Bronchial epithelial cell (primary cell): ENCODE measurements around the gene PYGO1. TPM values are rescaled to one million over a fixed set of nuclear protein-coding genes. Genes with fewer than 3 reads are reported as not detected.

Experiments
- DNase-seq: peaks from one replicate; pipeline ENCODE4 v3.0.0-alpha.2; 2010; ENCODE audit warnings: low read depth
- FAIRE-seq: peaks from 2 replicates; lab custom pipeline; 2011; peaks lifted over from hg19 to GRCh38; lab: Jason Lieb, UNC
- H3K27me3 ChIP-seq: 2 replicates; pipeline ENCODE4 v1.5.1; 2011; ENCODE audit warnings: low read length; ENCODE audit not compliant: control insufficient read depth, insufficient read depth
- H3K36me3 ChIP-seq: 2 replicates; pipeline ENCODE4 v1.5.1; 2011; ENCODE audit warnings: low read length; ENCODE audit not compliant: control insufficient read depth, insufficient read depth
- H3K4me3 ChIP-seq: 2 replicates; pipeline ENCODE4 v1.5.1; 2011; ENCODE audit warnings: mild to moderate bottlenecking, low read depth, low read length, control low read depth
- total RNA-seq: library from RNA; depleted of rRNA; stranded (reverse); fragments of >200 nt; gene quantifications from 2 replicates; pipeline ENCODE4 v1.2.1, GENCODE V29; 2014
- TF ChIP-seq, protein P1 (sequence below): IDR thresholded peaks from 2 replicates; pipeline ENCODE4 v1.5.1; 2011; ENCODE audit warnings: mild to moderate bottlenecking, moderate library complexity, low read length, control low read depth, inconsistent platforms; ENCODE audit not compliant: insufficient read depth, severe bottlenecking

Gene PYGO1, protein sequence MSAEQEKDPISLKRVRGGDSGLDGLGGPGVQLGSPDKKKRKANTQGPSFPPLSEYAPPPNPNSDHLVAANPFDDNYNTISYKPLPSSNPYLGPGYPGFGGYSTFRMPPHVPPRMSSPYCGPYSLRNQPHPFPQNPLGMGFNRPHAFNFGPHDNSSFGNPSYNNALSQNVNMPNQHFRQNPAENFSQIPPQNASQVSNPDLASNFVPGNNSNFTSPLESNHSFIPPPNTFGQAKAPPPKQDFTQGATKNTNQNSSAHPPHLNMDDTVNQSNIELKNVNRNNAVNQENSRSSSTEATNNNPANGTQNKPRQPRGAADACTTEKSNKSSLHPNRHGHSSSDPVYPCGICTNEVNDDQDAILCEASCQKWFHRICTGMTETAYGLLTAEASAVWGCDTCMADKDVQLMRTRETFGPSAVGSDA
- 1.1 and 1.3 TPM in 2 replicates for total RNA-seq

DNA sequence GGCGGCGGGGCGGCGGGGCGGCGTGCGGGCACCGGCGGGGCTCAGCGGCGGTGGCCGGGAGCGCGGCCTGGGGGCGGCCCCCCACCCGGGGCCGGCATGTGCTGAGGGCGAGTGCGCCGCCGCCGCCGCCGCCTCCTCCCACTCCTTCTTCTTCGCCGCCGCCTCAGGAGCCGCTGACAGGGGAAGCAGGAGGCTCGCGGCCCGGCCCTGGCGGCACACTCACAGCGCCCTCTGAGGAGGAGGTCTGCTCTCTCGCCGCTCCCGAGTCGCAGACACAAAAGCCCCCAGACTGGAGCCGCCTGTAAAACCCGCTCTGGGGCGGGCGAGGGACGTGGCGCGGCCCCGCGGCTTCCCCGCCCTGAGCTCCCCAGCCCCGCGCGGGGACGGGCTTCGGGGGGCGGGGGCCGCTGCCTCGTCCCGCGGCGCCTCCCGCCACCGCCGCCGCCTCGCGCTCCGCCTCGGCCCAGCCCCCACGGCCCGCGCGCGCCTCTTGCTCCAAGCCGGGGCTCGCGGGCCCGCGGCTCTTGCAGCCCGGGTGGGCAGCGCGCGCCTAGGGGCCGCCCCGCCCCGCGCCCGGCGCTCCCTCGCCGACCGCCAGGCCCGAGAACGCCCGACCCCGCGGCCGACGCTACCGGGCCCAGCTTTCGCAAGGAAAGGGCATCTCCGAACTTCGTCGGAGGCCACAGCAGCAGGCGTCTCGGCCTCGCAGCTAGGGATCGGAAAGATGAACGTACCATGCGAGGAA lies at the start of gene PYGO1:
PYGO1 (minus strand) TSS at position 276 of the 745 bp plus-strand sequence. CDS start 462 bp downstream, outside the sequence.
- peak; percentile 2 for DNase-seq

DNA sequence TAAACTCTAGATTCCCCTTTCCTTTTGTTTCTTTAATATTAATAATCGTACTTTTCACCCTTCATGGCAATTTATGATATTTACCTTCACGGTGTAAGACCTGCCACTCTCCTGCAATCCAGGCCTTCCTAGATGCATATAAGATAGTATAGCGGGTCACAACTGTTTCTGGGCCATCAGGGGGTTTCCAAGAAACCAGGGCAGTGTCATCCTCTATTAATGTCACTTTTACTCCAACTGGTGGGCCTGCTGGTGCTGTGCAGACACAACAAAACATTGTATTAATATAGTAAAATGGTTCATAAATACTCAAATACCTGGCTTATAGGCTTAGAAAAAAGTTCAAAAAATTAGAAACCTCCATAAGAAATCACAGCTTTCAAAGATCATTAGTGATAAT lies 48.9 kb upstream of the PYGO1 start:
- FAIRE-seq: no peak
- Histone ChIP-seq H3K4me3 (no peak overlapping the region), H3K36me3 (no peaks in the 10 kb centered on the region), H3K27me3 (no peaks in the 10 kb centered on the region)
- no peak for DNase-seq
- TF ChIP-seq, protein P1, sequence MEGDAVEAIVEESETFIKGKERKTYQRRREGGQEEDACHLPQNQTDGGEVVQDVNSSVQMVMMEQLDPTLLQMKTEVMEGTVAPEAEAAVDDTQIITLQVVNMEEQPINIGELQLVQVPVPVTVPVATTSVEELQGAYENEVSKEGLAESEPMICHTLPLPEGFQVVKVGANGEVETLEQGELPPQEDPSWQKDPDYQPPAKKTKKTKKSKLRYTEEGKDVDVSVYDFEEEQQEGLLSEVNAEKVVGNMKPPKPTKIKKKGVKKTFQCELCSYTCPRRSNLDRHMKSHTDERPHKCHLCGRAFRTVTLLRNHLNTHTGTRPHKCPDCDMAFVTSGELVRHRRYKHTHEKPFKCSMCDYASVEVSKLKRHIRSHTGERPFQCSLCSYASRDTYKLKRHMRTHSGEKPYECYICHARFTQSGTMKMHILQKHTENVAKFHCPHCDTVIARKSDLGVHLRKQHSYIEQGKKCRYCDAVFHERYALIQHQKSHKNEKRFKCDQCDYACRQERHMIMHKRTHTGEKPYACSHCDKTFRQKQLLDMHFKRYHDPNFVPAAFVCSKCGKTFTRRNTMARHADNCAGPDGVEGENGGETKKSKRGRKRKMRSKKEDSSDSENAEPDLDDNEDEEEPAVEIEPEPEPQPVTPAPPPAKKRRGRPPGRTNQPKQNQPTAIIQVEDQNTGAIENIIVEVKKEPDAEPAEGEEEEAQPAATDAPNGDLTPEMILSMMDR: no peak

More for the DNA sequence above, at the start of gene PYGO1:
- H3K4me3 ChIP-seq: peak within 1 kb of the TSS; percentile 48
- TF ChIP-seq, protein P1: no peak
- no peak for FAIRE-seq
- no peaks in the 10 kb centered on the region for H3K36me3 ChIP-seq
- peaks cover 8% of the 10 kb centered on the region for H3K27me3 ChIP-seq

DNA sequence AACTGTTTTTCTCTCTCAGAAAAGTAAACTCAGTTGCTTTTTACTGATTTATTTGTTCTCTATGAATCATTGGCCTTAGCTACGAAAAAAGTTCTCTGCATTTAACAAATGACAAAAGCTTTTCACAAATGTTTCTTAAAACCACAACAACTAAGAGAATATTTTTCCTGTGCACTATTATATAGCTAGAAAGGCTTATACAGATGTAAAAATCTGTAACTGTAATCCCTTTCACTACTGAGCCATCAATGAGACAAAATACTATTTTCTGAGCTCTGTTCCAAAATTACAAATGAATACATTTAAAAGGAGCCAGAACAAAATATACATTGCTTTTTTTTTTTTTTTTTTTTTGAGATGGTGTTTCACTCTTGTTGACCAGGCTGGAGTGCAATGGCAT lies 45.6 kb upstream of the PYGO1 start:
- FAIRE-seq: no peak
- TF ChIP-seq, protein P1: no peak

DNA sequence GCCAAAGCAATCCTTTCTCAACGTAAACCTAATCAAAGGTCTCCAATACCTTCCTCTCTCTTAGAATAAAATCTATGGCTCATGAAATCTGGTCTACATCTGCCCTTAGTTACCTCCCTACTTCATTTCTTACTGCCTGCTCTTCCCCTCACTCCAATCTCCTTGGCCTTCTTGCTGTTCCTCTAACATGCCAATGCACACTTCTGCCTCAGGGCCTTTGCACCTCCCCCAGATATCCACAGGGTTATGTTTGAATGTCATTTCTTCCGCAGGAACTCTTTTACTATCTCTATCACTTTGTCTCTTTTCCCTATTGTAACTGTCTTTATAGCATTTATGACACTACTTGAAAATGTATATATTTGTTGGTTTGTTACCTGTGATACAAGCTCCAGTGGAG lies 44.3 kb upstream of the PYGO1 start:
- no peak for DNase-seq
- TF ChIP-seq, protein P1: no peak
- H3K4me3 ChIP-seq: no peak overlapping the region
- H3K27me3 ChIP-seq: no peaks in the 10 kb centered on the region
- no peak for FAIRE-seq
- no peaks in the 10 kb centered on the region for H3K36me3 ChIP-seq

More for the DNA sequence above, 45.6 kb upstream of the PYGO1 start:
- no peak for DNase-seq
- Histone ChIP-seq H3K4me3 (no peak overlapping the region), H3K27me3 (no peaks in the 10 kb centered on the region), H3K36me3 (no peaks in the 10 kb centered on the region)

DNA sequence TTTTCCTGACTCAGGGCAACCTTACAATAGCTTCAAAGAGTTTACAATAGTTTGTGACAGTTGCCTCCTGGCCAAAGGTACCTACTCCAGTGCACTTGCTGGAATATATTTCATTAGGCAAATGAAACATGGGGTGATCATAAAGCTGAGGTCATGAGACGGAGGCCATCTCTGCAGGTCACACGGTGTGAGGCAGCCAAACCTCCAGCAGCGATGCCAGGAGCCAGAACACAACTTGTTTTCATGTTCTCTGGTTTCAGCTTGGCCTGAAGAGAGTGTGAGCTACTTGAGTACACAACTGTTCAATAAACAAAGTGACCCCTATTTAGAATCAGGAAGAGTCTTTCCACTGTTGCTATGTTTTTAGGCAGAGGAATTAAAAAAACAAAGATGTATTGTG lies 42.7 kb upstream of the PYGO1 start:
- no peaks in the 10 kb centered on the region for H3K36me3 ChIP-seq
- DNase-seq (no peak), FAIRE-seq (no peak)
- no peaks in the 10 kb centered on the region for H3K27me3 ChIP-seq
- no peak overlapping the region for H3K4me3 ChIP-seq
- TF ChIP-seq, protein P1: no peak
